GM19238 (cell line): ENCODE data around the gene EHD1.

ENCODE experiments used
- DNase-seq: peaks from one replicate; pipeline ENCODE4 v3.0.0; 2011; ENCODE audit warnings: low spot score; ENCODE audit not compliant: insufficient read length

Gene EHD1

GRCh38 chr11:64910451-64911093, 32.2 kb upstream of the EHD1 start:
- DNase-seq: no peak

GRCh38 chr11:64909653-64910343, 31.4 kb upstream of the EHD1 start:
- DNase-seq: no peak

GRCh38 chr11:64908766-64909165, 30.3 kb upstream of the EHD1 start:
- no peak for DNase-seq

GRCh38 chr11:64906314-64906635, 27.9 kb upstream of the EHD1 start:
- no peak for DNase-seq

DNA sequence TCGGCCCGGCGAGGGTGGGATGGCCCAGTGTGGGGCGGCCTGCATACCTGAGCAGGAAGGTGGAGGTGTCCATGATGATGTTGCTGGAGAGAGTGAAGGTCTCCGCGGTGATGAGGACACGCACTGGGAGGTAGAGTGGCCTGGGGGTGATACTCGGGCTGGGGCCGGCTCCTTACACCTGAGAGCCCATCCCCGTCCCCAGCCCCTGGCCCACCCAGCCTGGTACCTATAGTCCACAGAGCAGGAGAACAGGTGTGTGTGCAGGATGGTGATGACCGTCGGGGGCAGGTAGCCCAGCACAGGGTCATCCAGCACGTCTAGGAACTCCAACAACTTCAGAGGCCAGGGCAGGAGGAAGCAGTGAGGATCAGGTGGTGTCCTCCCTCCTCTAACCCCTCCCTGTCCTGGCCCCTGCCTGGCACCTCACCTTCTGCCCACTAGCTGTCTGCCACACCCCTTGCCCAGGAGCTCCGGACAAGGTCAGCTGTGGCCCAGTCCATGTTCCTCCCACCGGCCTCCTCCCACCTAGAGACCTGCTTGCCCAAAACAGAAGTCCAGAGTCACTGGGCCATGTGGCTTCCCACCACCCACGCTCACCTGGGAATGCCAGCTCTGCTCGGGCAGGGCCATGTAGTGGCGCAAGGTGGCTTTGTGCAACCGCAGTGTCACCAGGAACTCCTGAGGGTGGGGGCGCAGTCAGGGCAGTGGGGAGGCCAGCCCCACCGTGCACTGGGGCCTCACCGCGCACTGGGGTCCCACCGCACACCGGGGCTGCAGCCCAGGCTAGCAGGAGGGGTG, 27.3 kb upstream of the EHD1 start:
- no peak for DNase-seq

- no peak for DNase-seq
Measured at GRCh38 chr11:64903291-64903833, 24.9 kb upstream of the EHD1 start.

- DNase-seq: no peak
Measured at GRCh38 chr11:64902102-64902900, 23.9 kb upstream of the EHD1 start.

GRCh38 chr11:64900774-64901173, 22.4 kb upstream of the EHD1 start:
- DNase-seq: no peak

DNA sequence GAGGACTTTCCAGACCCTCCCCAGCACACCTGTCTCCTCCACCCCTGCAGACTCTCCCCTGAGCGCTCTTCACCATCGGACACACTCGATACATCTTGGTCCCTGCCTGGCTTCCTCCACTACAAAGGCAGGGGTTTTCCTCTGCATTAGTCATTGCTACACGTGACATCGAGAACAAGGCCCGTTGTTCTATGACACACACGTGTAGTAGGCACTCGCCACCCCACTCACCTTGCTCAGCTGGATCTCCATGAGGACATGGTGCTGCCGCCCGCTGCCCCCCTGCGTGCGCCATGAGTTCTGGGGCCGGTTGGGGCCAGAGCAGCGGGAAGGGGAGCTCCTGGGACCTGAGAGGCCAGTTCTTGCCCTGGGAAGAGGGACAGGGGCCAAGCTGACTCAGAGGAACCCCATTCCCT, 21.9 kb upstream of the EHD1 start:
- no peak for DNase-seq

- DNase-seq: no peak
Measured at GRCh38 chr11:64898541-64898940, 20.1 kb upstream of the EHD1 start.

GRCh38 chr11:64898076-64898445, 19.6 kb upstream of the EHD1 start:
- no peak for DNase-seq

GRCh38 chr11:64897381-64898075, 19.1 kb upstream of the EHD1 start:
- DNase-seq: no peak

- DNase-seq: no peak
Measured at GRCh38 chr11:64896448-64897022, 18.1 kb upstream of the EHD1 start.

GRCh38 chr11:64894812-64895452, 16.5 kb upstream of the EHD1 start:
- DNase-seq: no peak

DNA sequence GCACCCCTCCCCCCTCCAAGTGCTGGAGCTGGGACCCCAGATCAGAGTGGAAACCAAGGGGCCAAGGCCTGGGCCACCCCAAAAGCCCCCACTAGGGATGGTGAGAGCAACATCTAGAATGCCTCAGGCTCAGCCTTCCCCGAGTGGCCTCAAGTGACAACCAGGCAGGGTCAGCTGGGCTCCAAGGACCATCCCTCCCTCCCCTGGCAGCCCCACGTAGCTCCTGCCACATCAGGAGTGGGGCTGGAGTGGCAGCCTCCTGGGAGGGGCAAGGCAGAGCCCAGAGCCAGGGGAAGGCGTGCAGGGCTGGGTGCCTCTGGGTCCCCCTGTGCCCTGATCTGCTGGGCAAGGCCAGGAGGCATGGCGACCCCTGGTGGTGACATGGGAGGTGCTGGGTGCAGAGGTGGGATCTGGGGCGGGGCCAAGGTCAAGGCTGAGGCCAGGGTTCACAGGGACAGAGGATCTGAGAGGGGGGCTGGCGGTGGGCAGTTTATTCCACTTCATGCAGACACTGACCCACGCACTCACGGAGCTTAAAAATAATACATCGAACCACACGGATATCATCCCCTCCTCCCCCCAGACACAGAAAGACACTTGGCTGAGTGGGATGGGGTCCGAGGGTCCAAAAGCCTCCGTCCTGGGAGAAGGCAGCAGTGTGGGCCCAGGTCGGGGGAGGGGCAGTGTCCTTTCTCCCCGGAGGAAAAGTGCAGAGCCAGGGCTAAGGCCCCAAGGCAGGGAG, 15.8 kb upstream of the EHD1 start:
- peak; percentile 92 for DNase-seq

DNA sequence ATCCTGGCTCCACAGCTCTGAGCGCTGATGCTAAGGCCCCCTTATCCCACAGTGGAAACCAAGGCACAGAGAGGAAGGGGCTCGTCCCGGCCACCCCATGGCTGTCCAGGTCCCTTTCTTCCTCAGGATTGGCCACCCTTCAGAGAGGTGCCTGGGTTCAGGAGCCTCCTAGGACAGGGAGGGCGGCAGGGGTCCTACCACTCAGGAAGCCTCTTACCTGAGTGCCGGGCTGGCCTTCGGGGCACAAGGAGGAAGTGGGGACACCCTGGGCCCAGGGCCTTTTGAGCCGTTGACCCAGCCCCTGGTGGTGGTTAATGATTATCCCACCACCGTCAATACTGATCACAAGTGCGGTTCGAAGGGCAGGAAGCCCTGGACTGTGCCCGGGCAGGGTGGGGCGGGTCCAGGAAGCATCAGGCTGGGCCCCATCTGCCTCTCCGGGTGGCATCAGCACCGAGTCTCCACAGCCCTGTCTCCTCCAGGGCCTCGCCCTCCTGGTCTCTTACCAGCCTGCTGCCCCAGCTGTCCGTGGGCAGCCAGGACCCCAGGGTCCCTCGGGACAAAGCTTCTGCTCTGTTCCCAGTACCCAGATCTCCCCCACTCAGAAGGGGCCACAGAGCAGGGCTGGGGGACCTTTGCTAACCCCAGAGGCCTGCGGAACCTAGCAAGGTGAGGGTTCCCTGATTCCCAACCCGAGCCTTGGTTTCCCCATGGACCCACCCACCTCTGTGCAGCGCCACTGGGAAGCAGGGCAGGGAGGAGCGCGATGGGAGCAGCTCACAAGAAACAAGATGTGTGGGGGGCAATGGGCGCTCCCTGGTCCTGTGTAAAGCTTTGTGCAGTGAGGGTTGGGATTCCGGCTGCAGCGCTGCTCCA, 15.0 kb upstream of the EHD1 start:
- DNase-seq: no peak

DNA sequence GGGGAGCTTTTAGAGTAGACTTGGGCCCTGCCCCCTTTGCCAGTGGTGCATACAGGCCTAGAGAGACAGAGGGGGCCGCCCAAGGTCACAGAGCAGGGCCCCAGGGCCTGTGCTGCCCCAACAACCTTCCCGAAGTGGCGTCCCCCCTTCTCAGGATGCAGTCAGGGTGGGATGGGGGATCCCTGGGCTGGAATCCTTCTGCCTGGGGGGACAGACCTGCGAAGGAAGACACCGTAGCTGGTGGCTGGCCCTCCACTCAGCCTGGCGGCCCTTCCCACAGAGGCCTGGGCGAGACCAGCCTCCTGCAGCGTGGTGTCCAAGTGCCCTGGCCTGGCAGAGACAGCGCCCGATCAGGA, 14.4 kb upstream of the EHD1 start:
- DNase-seq: no peak

GRCh38 chr11:64892411-64892831, 14.0 kb upstream of the EHD1 start:
- no peak for DNase-seq
